ENCODE data around the gene METTL16. TPM values are rescaled to one million over a fixed set of nuclear protein-coding genes. Genes with fewer than 3 reads are reported as not detected.

Gene METTL16
- total RNA-seq, 2 donors from 2014 or later: 16.4 to 17.9 TPM

- Histone ChIP-seq H3K27me3 (no peaks in the 10 kb centered on the region), H3K27ac (no peak overlapping the region)
Measured at GRCh38 chr17:2457913-2458312, 53.8 kb downstream of the METTL16 start.

DNA sequence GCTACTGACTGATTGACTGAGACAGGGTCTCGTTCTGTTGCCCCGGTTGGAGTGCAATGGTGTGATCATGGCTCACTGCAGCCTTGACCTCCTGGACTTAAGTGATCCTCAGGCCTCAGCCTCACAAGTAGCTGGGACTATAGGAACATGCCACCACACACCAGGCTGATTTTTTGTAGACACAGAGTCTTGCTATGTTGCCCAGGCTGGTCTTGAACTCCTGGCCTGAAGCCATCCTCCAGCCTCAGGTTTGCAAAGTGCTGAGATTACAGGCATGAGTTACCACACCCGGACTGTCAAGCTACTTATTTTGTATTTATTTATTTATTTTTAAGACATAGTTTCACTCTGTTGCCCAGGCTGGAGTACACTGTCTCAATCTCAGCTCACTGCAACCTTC, 55.2 kb downstream of the METTL16 start:
- no peak for DNase-seq (ENCODE audit: low spot score)
- TF ChIP-seq CTCF (IDR thresholded peaks at IDR 0.05): no peak
- no peaks in the 10 kb centered on the region for H3K27me3 ChIP-seq
- no peak overlapping the region for H3K27ac ChIP-seq
- no peaks in the 10 kb centered on the region for H3K9me3 ChIP-seq
- peaks cover 15% of the 10 kb centered on the region for H3K36me3 ChIP-seq
- no peaks in the 10 kb centered on the region for H3K4me1 ChIP-seq
- no peak overlapping the region for H3K4me3 ChIP-seq

More at GRCh38 chr17:2457913-2458312, 53.8 kb downstream of the METTL16 start:
- Histone ChIP-seq H3K4me3 (no peak overlapping the region), H3K9me3 (no peaks in the 10 kb centered on the region), H3K36me3 (peaks cover 29% of the 10 kb centered on the region), H3K4me1 (no peaks in the 10 kb centered on the region)
- TF ChIP-seq CTCF (IDR thresholded peaks at IDR 0.05): no peak
- no peak for DNase-seq (ENCODE audit: low spot score)

GRCh38 chr17:2455956-2456355, 55.7 kb downstream of the METTL16 start:
- Histone ChIP-seq H3K36me3 (peaks cover 13% of the 10 kb centered on the region), H3K4me1 (no peaks in the 10 kb centered on the region), H3K9me3 (no peaks in the 10 kb centered on the region), H3K4me3 (no peak overlapping the region), H3K27ac (no peak overlapping the region), H3K27me3 (no peaks in the 10 kb centered on the region)
- DNase-seq (ENCODE audit: low spot score): no peak
- TF ChIP-seq CTCF (IDR thresholded peaks at IDR 0.05): no peak

DNA sequence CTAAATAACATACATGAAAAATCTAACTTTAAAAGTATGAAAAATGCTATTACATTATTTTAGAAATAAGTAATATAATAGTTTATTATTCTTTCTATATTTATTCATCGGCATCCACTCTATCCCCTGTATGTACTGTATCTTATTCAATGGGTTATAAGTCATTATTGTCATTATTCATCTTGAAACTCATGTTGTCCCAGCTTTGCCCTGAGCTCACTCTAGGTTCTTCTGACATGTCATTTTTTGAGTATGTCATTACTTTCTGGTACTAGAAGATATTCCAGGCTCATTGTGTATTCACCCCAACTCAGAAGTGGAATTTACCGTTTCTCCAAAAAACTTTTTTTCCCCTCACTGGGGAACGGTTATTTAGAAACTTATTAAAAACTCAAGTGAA, 57.8 kb downstream of the METTL16 start:
- Histone ChIP-seq H3K27me3 (no peaks in the 10 kb centered on the region), H3K27ac (no peak overlapping the region), H3K36me3 (peaks cover 7% of the 10 kb centered on the region), H3K9me3 (no peaks in the 10 kb centered on the region), H3K4me3 (no peak overlapping the region), H3K4me1 (peaks cover 0 to 6% of the 10 kb centered on the region in 2 donors)
- no peak for DNase-seq (ENCODE audit: low spot score)
- TF ChIP-seq CTCF (IDR thresholded peaks at IDR 0.05): no peak

GRCh38 chr17:2453325-2453724, 58.4 kb downstream of the METTL16 start:
- no peak overlapping the region for H3K4me3 ChIP-seq
- H3K27me3 ChIP-seq: no peaks in the 10 kb centered on the region
- no peak for DNase-seq (ENCODE audit: low spot score)
- peaks cover 7% of the 10 kb centered on the region for H3K36me3 ChIP-seq
- peaks cover 0 to 6% of the 10 kb centered on the region in 2 donors for H3K4me1 ChIP-seq
- TF ChIP-seq CTCF (IDR thresholded peaks at IDR 0.05): no peak
- no peak overlapping the region for H3K27ac ChIP-seq
- no peaks in the 10 kb centered on the region for H3K9me3 ChIP-seq

DNA sequence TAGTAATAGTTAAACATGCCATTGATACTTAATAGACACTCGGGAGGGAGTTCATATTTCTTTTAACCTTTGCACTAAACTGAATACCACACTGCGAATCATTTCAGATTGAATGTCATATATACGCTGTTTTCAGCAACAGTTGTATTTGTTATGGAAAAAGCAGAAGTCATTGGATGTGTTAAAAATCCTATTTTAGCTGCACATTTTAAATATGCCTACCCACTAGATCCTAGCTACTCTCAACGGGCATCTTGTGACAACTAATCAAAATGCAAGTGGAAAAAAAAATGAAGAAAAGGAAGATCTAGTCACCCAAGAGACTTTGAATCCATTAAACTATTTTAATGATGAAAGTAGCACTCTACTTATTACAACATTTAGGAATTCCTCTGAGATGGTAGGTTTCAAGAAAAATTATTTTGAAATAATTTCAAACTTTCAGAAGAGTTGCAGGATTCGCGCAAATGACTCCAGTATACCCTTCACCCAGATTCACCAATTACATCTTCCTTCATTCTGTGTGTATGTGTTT, 59.4 kb downstream of the METTL16 start:
- H3K4me1 ChIP-seq: peaks cover 0 to 6% of the 10 kb centered on the region in 2 donors
- no peak overlapping the region for H3K4me3 ChIP-seq
- no peaks in the 10 kb centered on the region for H3K27me3 ChIP-seq
- H3K27ac ChIP-seq: no peak overlapping the region
- TF ChIP-seq CTCF (IDR thresholded peaks at IDR 0.05): no peak
- H3K36me3 ChIP-seq: peaks cover 7% of the 10 kb centered on the region
- H3K9me3 ChIP-seq: no peaks in the 10 kb centered on the region
- DNase-seq (ENCODE audit: low spot score): no peak

Measured in right atrium auricular region (tissue), 2 donors.